Stimulated activated CD4-positive, alpha-beta T cell treated with anti-CD3 and anti-CD28 coated beads, TNF-alpha, amount 100 ng/mL, for 48 hours (primary cell): Measurements from ENCODE around the gene NUCKS1.
"Not testable (repeated sequence)": the region's sequence is repeated elsewhere in the genome, so short reads cannot be mapped to it uniquely, and the experiment has no call there.

Source experiments
- DNase-seq, 3 donors: peaks; one replicate each; pipeline ENCODE4 v3.0.0-alpha.2; 2020; ENCODE audit warnings: low read depth in 3 of 3

Gene NUCKS1

GRCh38 chr1:205729945-205730610 lies 19.9 kb downstream of the NUCKS1 start:
- DNase-seq, result no peak

- no peak for DNase-seq
Observed at GRCh38 chr1:205726619-205727125, 23.3 kb downstream of the NUCKS1 start.

- no peak for DNase-seq
Observed at GRCh38 chr1:205725514-205725913, 24.5 kb downstream of the NUCKS1 start.

GRCh38 chr1:205720740-205721139 lies 29.2 kb downstream of the NUCKS1 start:
- DNase-seq, result not testable (repeated sequence)

GRCh38 chr1:205719762-205720161 lies 30.2 kb downstream of the NUCKS1 start:
- DNase-seq, result no peak

GRCh38 chr1:205719015-205719414 lies 31.0 kb downstream of the NUCKS1 start:
- DNase-seq, result no peak

GRCh38 chr1:205716371-205717132 lies 33.4 kb downstream of the NUCKS1 start:
- no peak for DNase-seq

- DNase-seq, result no peak
Observed at GRCh38 chr1:205715628-205716027, 34.4 kb downstream of the NUCKS1 start.

GRCh38 chr1:205714906-205715246 lies 35.1 kb downstream of the NUCKS1 start:
- DNase-seq, result no peak

GRCh38 chr1:205714190-205714905 lies 35.6 kb downstream of the NUCKS1 start:
- no peak for DNase-seq

GRCh38 chr1:205711105-205712048 lies 38.6 kb downstream of the NUCKS1 start:
- peak; percentile 13 to 71 (median 44) for DNase-seq

GRCh38 chr1:205710201-205711062 lies 39.5 kb downstream of the NUCKS1 start:
- DNase-seq, result no peak

GRCh38 chr1:205709640-205710039 lies 40.3 kb downstream of the NUCKS1 start:
- no peak for DNase-seq

- DNase-seq, result no peak
Observed at GRCh38 chr1:205709059-205709398, 41.0 kb downstream of the NUCKS1 start.

GRCh38 chr1:205706601-205707502 lies 43.1 kb downstream of the NUCKS1 start:
- no peak for DNase-seq

GRCh38 chr1:205704903-205705302 lies 45.1 kb downstream of the NUCKS1 start:
- no peak for DNase-seq

GRCh38 chr1:205703072-205703471 lies 46.9 kb downstream of the NUCKS1 start:
- no peak for DNase-seq

- DNase-seq, result no peak
Observed at GRCh38 chr1:205701891-205702290, 48.1 kb downstream of the NUCKS1 start.

GRCh38 chr1:205701420-205701819 lies 48.6 kb downstream of the NUCKS1 start:
- no peak for DNase-seq
